ENCODE measurements around the gene ZNHIT3.

GRCh38 chr17:36535669-36536081 lies 49.2 kb downstream of the ZNHIT3 start:
- TF ChIP-seq CTCF (IDR thresholded peaks at IDR 0.05), result no peak
- TF ChIP-seq POLR2A (IDR thresholded peaks at IDR 0.05), result no peak
- TF ChIP-seq POLR2AphosphoS5 (IDR thresholded peaks at IDR 0.05), result no peak
